Stomach smooth muscle (tissue), 2 donors: ENCODE measurements around the gene BSPRY.

Experiments
- H3K27ac ChIP-seq: one replicate; pipeline ENCODE4 v1.7.0; 2013; ENCODE audit warnings: mild to moderate bottlenecking, low read length, inconsistent platforms
- H3K27me3 ChIP-seq, 2 donors: one replicate each; pipeline ENCODE4 v1.7.0; 2013; ENCODE audit warnings: low read length in 2 of 2; ENCODE audit not compliant: insufficient read depth in 2 of 2, control insufficient read depth in 1 of 2
- H3K36me3 ChIP-seq, 2 donors: one replicate each; pipeline ENCODE4 v1.7.0; 2013; ENCODE audit warnings: low read length in 2 of 2; ENCODE audit not compliant: control insufficient read depth in 2 of 2, insufficient read depth in 2 of 2
- H3K4me1 ChIP-seq: one replicate; pipeline ENCODE4 v1.7.0; 2013; ENCODE audit warnings: low read length; ENCODE audit not compliant: control insufficient read depth, insufficient read depth
- H3K4me3 ChIP-seq, 2 donors: one replicate each; pipeline ENCODE4 v1.7.0; 2013; ENCODE audit warnings: low read length in 2 of 2
- H3K9ac ChIP-seq, 2 donors: one replicate each; pipeline ENCODE4 v1.7.0; 2013; ENCODE audit warnings: low read length in 2 of 2, mild to moderate bottlenecking in 1 of 2
- H3K9me3 ChIP-seq, 2 donors: one replicate each; pipeline ENCODE4 v1.7.0; 2013; ENCODE audit warnings: low read length in 2 of 2; ENCODE audit not compliant: control insufficient read depth in 2 of 2
- donor health status: healthy.
- donor health status: Pancreatic carcinoma.

BSPRY gene

DNA sequence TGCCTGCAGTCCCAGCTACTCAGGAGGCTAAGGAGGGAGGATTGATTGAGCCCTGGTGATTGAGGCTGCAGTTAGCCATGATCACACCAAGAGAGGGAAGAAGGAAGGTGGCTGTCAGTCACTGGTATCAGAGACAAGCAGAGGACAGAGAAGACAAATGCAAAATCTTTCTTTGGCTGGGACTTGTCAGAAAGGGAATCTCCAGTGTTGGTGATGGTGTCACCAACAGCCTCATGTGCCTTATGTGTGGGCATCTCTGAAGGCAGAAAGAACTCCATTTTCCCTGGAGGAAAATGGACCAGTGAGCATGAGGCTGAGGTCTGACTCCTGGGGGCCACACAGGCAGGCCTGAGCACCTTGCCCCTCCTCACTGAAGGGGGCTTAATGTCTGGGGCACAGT is 34.1 kb upstream of the BSPRY start:
- H3K9ac ChIP-seq = no peak overlapping the region
- H3K4me3 ChIP-seq = no peak overlapping the region
- peaks cover 12 to 18% of the 10 kb centered on the region in 2 donors for H3K36me3 ChIP-seq
- H3K9me3 ChIP-seq = no peaks in the 10 kb centered on the region
- H3K27me3 ChIP-seq = no peaks in the 10 kb centered on the region
- H3K27ac ChIP-seq = no peak overlapping the region
- H3K4me1 ChIP-seq = no peaks in the 10 kb centered on the region

DNA sequence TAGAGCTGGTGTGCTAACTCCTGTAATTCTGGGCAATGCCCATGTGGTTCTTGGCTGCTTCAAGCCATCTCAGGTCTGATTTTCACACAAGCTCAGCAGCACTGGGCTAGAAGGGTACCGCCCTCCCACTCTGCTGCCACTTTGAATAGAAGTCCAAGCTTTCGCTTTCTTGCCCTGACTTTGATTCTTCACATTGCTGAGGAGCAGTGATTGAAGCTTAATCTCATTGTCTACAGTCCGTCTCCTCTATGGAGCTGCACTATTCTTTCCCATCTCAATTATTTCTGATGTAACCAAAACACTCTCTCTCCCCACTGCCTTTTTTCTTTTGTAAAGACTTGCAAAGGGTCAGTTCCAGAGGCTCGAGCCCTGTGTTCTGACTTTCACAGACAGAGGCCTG is 33.3 kb upstream of the BSPRY start:
- no peaks in the 10 kb centered on the region for H3K27me3 ChIP-seq

DNA sequence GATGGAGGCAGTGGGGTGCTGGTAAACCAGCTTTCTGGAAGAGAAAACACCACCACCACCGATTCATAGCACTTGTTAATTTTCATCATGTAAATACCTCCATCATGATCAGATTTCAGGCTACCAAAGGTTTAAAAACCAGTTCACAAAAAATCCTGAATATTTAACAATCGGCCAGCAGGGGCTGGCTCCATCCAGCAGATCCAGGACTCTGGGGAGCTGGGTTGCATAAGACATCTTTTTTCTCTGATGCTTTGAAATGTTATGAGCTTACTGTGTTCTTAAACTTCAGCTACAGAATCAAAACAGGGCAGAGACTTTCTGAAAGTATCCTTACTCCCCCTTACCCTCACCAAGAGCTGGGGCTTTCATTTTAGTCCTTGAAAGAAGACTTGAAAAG is 31.6 kb upstream of the BSPRY start:
- Histone ChIP-seq H3K9me3 (no peaks in the 10 kb centered on the region), H3K4me1 (no peaks in the 10 kb centered on the region), H3K27ac (no peak overlapping the region), H3K4me3 (no peak overlapping the region), H3K9ac (no peak overlapping the region), H3K36me3 (peaks cover 15 to 28% of the 10 kb centered on the region in 2 donors), H3K27me3 (no peaks in the 10 kb centered on the region)

More for the DNA sequence above, 33.3 kb upstream of the BSPRY start:
- H3K27ac ChIP-seq = no peak overlapping the region
- H3K4me3 ChIP-seq = no peak overlapping the region
- H3K4me1 ChIP-seq = no peaks in the 10 kb centered on the region
- no peak overlapping the region for H3K9ac ChIP-seq
- peaks cover 15 to 23% of the 10 kb centered on the region in 2 donors for H3K36me3 ChIP-seq
- H3K9me3 ChIP-seq = no peaks in the 10 kb centered on the region

GRCh38 chr9:113319054-113319453 is 30.3 kb upstream of the BSPRY start:
- Histone ChIP-seq H3K27ac (no peak overlapping the region), H3K9me3 (no peaks in the 10 kb centered on the region), H3K4me3 (no peak overlapping the region), H3K9ac (no peak overlapping the region), H3K27me3 (no peaks in the 10 kb centered on the region), H3K4me1 (no peaks in the 10 kb centered on the region), H3K36me3 (peaks cover 15 to 29% of the 10 kb centered on the region in 2 donors)

DNA sequence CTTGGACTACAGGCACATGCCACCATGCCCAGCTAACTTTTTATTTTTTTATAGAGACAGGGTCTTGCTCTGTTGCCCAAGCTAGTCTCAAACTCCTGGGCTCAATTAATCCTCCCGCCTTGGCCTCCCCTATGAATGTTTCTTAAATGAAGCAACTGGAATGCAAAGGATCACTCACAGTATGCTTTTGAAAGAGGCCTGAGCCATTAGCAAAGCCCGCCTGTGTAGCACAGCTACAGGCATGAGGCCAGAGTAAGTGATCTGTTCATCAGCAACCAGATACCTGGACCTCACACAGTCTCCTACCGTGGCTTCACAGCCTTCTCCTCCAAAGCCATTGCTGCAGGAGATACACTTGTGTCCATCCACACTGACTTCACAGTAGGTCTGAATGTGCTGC is 29.3 kb upstream of the BSPRY start:
- Histone ChIP-seq H3K4me3 (no peak overlapping the region), H3K4me1 (no peaks in the 10 kb centered on the region), H3K9ac (no peak overlapping the region), H3K36me3 (peaks cover 15 to 29% of the 10 kb centered on the region in 2 donors), H3K27me3 (no peaks in the 10 kb centered on the region), H3K9me3 (no peaks in the 10 kb centered on the region), H3K27ac (no peak overlapping the region)

DNA sequence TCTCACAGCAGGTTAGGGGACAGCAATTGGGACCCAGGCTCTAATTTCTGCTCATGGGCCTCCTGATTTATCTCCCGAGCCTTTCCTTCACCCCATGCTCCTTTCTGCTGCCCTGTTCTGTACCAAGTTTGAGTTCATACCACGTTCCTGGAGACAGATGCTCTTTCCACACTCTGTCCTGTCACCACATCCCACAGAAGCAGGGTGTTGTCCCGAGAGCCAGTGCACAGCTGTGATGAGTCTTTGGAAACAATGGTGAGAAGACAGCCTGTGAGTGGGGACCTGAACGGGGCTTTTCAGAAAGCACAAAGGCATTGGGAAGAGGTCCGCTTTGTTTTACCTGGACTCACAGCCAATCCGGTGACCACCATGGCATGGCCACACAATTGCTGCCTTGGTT is 26.7 kb upstream of the BSPRY start:
- no peaks in the 10 kb centered on the region for H3K27me3 ChIP-seq
- no peak overlapping the region for H3K4me3 ChIP-seq
- no peak overlapping the region for H3K9ac ChIP-seq
- no peaks in the 10 kb centered on the region for H3K4me1 ChIP-seq
- no peak overlapping the region for H3K27ac ChIP-seq
- H3K9me3 ChIP-seq = no peaks in the 10 kb centered on the region
- peaks cover 15 to 20% of the 10 kb centered on the region in 2 donors for H3K36me3 ChIP-seq

DNA sequence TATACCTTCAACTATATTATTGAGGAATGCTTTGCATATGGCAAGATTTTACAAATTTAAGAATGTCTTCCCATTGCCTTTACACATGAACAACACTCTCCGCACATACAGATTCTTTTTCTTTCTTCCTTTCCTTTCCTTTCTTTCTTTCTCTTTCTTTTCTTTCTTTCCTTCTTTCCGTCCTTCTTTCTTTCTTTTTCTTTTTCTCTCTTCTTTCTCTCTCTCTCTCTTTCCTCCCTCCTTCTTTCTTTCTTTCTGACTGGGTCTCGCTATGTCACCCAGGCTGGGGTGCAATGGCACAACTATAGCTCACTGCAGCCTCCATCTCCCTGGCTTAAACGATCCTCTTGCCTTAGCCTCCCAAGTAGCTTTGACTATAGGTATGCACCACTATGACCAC is 23.1 kb upstream of the BSPRY start:
- Histone ChIP-seq H3K27ac (no peak overlapping the region), H3K9ac (no peak overlapping the region), H3K27me3 (no peaks in the 10 kb centered on the region), H3K36me3 (peaks cover 0 to 6% of the 10 kb centered on the region in 2 donors), H3K9me3 (no peaks in the 10 kb centered on the region), H3K4me1 (no peaks in the 10 kb centered on the region), H3K4me3 (no peak overlapping the region)

- peaks cover 2 to 4% of the 10 kb centered on the region in 2 donors for H3K36me3 ChIP-seq
- H3K27ac ChIP-seq = no peak overlapping the region
- H3K9me3 ChIP-seq = no peaks in the 10 kb centered on the region
- no peaks in the 10 kb centered on the region for H3K4me1 ChIP-seq
- no peaks in the 10 kb centered on the region for H3K27me3 ChIP-seq
- no peak overlapping the region for H3K4me3 ChIP-seq
- H3K9ac ChIP-seq = no peak overlapping the region
Observed at GRCh38 chr9:113328045-113328782, 21.1 kb upstream of the BSPRY start.

GRCh38 chr9:113331780-113332179 is 17.6 kb upstream of the BSPRY start:
- H3K9ac ChIP-seq = no peak overlapping the region
- no peaks in the 10 kb centered on the region for H3K9me3 ChIP-seq
- no peak overlapping the region for H3K4me3 ChIP-seq
- H3K27ac ChIP-seq = no peak overlapping the region
- H3K27me3 ChIP-seq = no peaks in the 10 kb centered on the region
- H3K4me1 ChIP-seq = no peaks in the 10 kb centered on the region
- peaks cover 2 to 4% of the 10 kb centered on the region in 2 donors for H3K36me3 ChIP-seq

- Histone ChIP-seq H3K36me3 (no peaks in the 10 kb centered on the region), H3K27me3 (no peaks in the 10 kb centered on the region), H3K9ac (no peak overlapping the region), H3K27ac (no peak overlapping the region), H3K9me3 (no peaks in the 10 kb centered on the region), H3K4me3 (no peak overlapping the region), H3K4me1 (peaks cover 12% of the 10 kb centered on the region)
Observed at GRCh38 chr9:113337714-113338113, 11.6 kb upstream of the BSPRY start.

- H3K27me3 ChIP-seq = no peaks in the 10 kb centered on the region
- no peaks in the 10 kb centered on the region for H3K36me3 ChIP-seq
- H3K9me3 ChIP-seq = no peaks in the 10 kb centered on the region
- peak within 1 kb of the TSS; percentile 80 to 86 for H3K9ac ChIP-seq
- H3K4me3 ChIP-seq = peak within 1 kb of the TSS; percentile 82 to 90
- peaks cover 24% of the 10 kb centered on the region for H3K4me1 ChIP-seq
- peak within 1 kb of the TSS; percentile 78 for H3K27ac ChIP-seq
Observed at GRCh38 chr9:113340011-113340699, 9.2 kb upstream of the BSPRY start, which contains the start of gene WDR31. WDR31 (minus strand) TSS chr9:113340275; CDS start chr9:113332022, 8,253 bp downstream.
